ENCODE results near the gene PFKFB3. TPM values are rescaled to one million over a fixed set of nuclear protein-coding genes. Genes with fewer than 3 reads are reported as not detected.

PFKFB3 gene
- total RNA-seq, 4 donors from 2014 or later: 56.4 to 77.4 (median 69.2) TPM

DNA sequence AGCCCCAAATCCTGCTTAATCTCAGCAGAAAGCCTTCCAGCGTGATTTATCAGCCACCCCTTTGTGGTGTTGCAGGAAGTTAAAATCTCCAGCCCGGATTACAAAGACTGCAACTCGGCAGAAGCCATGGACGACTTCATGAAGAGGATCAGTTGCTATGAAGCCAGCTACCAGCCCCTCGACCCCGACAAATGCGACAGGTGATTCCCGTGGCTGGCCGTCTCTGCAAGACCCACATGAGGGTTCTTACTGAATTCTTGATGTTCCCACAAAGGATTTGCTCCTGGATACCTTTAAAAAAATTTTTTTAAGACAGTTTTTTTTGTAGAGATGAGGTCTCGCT is 16.7 kb downstream of the PFKFB3 start:
- intact Hi-C loops (cut with DNase I; ENCODE audit: low total_unique reads): no loop called here
- 80 to 83% methylated on average over 10 of the region's 10 CpGs for WGBS, 2 donors
- no peak overlapping the region for H3K4me3 ChIP-seq (ENCODE audit: low read depth, poor library complexity, severe bottlenecking)
- DNase-seq (ENCODE audit: low spot score in 2 of 2): no peak
- TF ChIP-seq, protein P1, sequence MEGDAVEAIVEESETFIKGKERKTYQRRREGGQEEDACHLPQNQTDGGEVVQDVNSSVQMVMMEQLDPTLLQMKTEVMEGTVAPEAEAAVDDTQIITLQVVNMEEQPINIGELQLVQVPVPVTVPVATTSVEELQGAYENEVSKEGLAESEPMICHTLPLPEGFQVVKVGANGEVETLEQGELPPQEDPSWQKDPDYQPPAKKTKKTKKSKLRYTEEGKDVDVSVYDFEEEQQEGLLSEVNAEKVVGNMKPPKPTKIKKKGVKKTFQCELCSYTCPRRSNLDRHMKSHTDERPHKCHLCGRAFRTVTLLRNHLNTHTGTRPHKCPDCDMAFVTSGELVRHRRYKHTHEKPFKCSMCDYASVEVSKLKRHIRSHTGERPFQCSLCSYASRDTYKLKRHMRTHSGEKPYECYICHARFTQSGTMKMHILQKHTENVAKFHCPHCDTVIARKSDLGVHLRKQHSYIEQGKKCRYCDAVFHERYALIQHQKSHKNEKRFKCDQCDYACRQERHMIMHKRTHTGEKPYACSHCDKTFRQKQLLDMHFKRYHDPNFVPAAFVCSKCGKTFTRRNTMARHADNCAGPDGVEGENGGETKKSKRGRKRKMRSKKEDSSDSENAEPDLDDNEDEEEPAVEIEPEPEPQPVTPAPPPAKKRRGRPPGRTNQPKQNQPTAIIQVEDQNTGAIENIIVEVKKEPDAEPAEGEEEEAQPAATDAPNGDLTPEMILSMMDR (IDR thresholded peaks at IDR 0.05): no peak
- no peak for TF ChIP-seq POLR2A (IDR thresholded peaks at IDR 0.05)

GRCh38 chr10:6220418-6221191 is 17.9 kb downstream of the PFKFB3 start:
- intact Hi-C loops (cut with DNase I; ENCODE audit: low total_unique reads): no loop called here
- no peak overlapping the region for H3K4me3 ChIP-seq (ENCODE audit: low read depth, poor library complexity, severe bottlenecking)
- 94 to 95% methylated on average over 32 of the region's 32 CpGs for WGBS, 2 donors
- DNase-seq (ENCODE audit: low spot score in 2 of 2): no peak
- TF ChIP-seq POLR2A (IDR thresholded peaks at IDR 0.05): no peak
- TF ChIP-seq, protein P1 (IDR thresholded peaks at IDR 0.05): no peak

DNA sequence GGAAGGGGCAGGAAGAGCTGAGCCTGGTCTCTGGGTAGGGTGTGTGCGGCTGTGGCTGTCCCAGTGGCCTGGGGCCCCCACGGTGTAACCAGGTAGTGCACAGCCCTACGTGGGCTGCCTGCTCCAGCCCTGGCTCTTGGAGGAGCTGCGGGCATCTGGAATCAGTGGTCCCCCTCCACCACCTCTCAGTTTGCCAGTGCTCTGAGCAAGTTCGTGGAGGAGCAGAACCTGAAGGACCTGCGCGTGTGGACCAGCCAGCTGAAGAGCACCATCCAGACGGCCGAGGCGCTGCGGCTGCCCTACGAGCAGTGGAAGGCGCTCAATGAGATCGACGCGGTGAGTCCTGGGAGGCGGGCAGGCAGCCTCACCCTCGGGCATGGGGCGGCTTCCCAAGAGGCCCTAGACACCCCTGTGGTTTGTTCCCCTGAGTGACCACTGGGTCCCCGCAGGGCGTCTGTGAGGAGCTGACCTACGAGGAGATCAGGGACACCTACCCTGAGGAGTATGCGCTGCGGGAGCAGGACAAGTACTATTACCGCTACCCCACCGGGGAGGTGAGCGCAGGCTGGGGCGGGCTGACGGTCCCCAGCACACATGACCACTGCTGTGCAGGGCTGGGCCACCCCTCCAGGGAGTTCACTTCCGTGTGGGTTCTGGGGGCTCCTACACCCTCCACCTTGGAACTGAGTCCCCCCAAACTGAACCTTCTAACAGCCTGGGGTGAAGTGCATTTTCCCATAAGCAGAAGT is 18.6 kb downstream of the PFKFB3 start:
- no peak overlapping the region for H3K4me3 ChIP-seq (ENCODE audit: low read depth, poor library complexity, severe bottlenecking)
- no peak for DNase-seq (ENCODE audit: low spot score in 2 of 2)
- TF ChIP-seq, protein P1 (IDR thresholded peaks at IDR 0.05): no peak
- no peak for TF ChIP-seq POLR2A (IDR thresholded peaks at IDR 0.05)
- intact Hi-C loops (cut with DNase I; ENCODE audit: low total_unique reads): no loop called here
- WGBS, 2 donors: 96 to 97% methylated on average over 24 to 30 of the region's 30 CpGs

GRCh38 chr10:6221971-6222751 is 19.4 kb downstream of the PFKFB3 start:
- TF ChIP-seq, protein P1 (IDR thresholded peaks at IDR 0.05): no peak
- no peak for TF ChIP-seq POLR2A (IDR thresholded peaks at IDR 0.05)
- 78% methylated on average over 21 of the region's 21 CpGs for WGBS, 2 donors
- intact Hi-C loops (cut with DNase I; ENCODE audit: low total_unique reads): no loop called here
- H3K4me3 ChIP-seq (ENCODE audit: low read depth, poor library complexity, severe bottlenecking): no peak overlapping the region
- DNase-seq (ENCODE audit: low spot score in 2 of 2): no peak

DNA sequence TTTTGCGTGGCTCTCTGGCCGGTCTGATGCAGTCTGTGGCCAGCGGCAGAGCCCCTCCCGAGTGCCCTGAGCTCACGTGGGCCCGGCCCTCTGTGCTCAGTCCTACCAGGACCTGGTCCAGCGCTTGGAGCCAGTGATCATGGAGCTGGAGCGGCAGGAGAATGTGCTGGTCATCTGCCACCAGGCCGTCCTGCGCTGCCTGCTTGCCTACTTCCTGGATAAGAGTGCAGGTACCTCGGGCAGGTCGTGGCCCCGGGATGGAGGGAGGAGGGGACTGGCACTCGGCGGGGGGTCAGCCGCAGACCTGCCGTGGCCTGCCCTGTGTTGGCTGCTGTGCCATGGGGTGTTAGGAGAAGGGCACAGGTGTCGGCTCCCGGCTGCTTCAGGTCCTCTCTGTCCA is 20.0 kb downstream of the PFKFB3 start:
- TF ChIP-seq POLR2A (IDR thresholded peaks at IDR 0.05): no peak
- TF ChIP-seq, protein P1 (IDR thresholded peaks at IDR 0.05): no peak
- 86 to 87% methylated on average over 18 to 19 of the region's 19 CpGs for WGBS, 2 donors
- no peak overlapping the region for H3K4me3 ChIP-seq (ENCODE audit: low read depth, poor library complexity, severe bottlenecking)
- intact Hi-C loops (cut with DNase I; ENCODE audit: low total_unique reads): no loop called here
- no peak for DNase-seq (ENCODE audit: low spot score in 2 of 2)
